Duodenal mucosa (tissue), 2 donors: ENCODE results near the gene FCMR.
"Not testable (repeated sequence)": the region's sequence is repeated elsewhere in the genome, so short reads cannot be mapped to it uniquely, and the experiment has no call there.

ENCODE experiments used
- H3K27ac ChIP-seq: one replicate; pipeline ENCODE4 v1.7.0; 2013; ENCODE audit warnings: low read depth, low read length
- H3K27me3 ChIP-seq, 2 donors: one replicate each; pipeline ENCODE4 v1.7.0; 2013; ENCODE audit warnings: low read length in 2 of 2, control low read depth in 1 of 2; ENCODE audit not compliant: insufficient read depth in 2 of 2, control insufficient read depth in 1 of 2
- H3K36me3 ChIP-seq, 2 donors: one replicate each; pipeline ENCODE4 v1.7.0; 2013; ENCODE audit warnings: low read length in 2 of 2, control low read depth in 1 of 2; ENCODE audit not compliant: insufficient read depth in 2 of 2, control insufficient read depth in 1 of 2
- H3K4me1 ChIP-seq, 2 donors: one replicate each; pipeline ENCODE4 v1.7.0; 2013; ENCODE audit warnings: low read length in 2 of 2, control low read depth in 1 of 2; ENCODE audit not compliant: insufficient read depth in 2 of 2, control insufficient read depth in 1 of 2
- H3K4me3 ChIP-seq, 2 donors: one replicate each; pipeline ENCODE4 v1.7.0; 2013; ENCODE audit warnings: low read length in 2 of 2, low read depth in 1 of 2
- H3K9ac ChIP-seq, 2 donors: one replicate each; pipeline ENCODE4 v1.7.0; 2013; ENCODE audit warnings: low read length in 2 of 2, low read depth in 1 of 2
- H3K9me3 ChIP-seq, 2 donors: one replicate each; pipeline ENCODE4 v1.7.0; 2013; ENCODE audit warnings: low read length in 2 of 2, control low read depth in 1 of 2; ENCODE audit not compliant: control insufficient read depth in 1 of 2

Gene FCMR

DNA sequence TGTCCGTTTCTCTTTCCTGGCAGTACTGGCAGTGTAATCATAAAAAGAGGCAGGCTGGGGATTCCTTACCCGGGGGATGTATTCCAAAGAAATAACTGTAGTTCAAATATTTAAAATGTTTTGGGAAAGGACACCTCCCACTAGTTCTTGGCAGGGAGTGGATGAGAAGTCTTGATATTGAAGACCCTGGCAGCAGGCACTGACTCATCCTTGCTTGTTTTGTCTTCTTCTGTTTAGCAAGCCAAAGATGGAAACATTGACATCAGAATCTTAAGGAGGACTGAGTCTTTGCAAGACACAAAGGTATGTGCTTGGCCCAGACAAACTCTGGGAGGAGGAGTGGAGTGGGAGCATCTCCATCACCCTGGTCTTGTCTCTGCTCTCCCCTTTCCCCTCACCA, 55.7 kb downstream of the FCMR start:
- no peaks in the 10 kb centered on the region for H3K4me1 ChIP-seq
- no peaks in the 10 kb centered on the region for H3K36me3 ChIP-seq
- H3K4me3 ChIP-seq: no peak overlapping the region
- peaks cover 4 to 7% of the 10 kb centered on the region in 2 donors for H3K27me3 ChIP-seq
- H3K9me3 ChIP-seq: no peaks in the 10 kb centered on the region
- no peak overlapping the region for H3K27ac ChIP-seq
- H3K9ac ChIP-seq: no peak overlapping the region

DNA sequence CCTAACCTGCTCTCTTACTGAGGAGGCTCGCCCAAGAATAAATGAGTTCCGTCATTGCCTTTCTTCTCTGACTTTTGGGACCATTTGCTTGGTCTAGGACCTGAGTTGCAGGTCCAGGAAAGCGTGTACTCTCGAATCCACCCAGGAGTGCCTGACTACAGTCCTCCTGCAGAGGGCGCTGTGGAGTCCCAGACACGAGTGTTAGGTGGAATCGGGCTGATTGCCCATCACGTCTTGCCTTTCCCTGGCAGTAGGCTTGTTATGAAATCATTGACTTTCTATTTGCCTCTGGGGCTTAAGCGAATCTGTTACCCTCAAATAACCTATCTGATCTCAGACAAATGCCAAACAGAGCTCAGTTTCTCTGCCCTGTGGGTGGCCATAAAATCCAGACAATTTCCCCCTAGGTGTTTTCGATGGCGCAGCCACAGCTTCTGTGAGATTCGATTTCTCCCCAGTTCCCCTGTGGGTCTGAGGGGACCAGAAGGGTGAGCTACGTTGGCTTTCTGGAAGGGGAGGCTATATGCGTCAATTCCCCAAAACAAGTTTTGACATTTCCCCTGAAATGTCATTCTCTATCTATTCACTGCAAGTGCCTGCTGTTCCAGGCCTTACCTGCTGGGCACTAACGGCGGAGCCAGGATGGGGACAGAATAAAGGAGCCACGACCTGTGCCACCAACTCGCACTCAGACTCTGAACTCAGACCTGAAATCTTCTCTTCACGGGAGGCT, 56.6 kb downstream of the FCMR start, which contains the start of gene IL20:
TSS of gene IL20 (plus strand) at position 685 of the 733 bp plus-strand sequence. CDS start 230 bp downstream, outside the sequence.
- H3K9ac ChIP-seq: no peak within 1 kb of the TSS
- no peaks in the 10 kb centered on the region for H3K4me1 ChIP-seq
- no peaks in the 10 kb centered on the region for H3K9me3 ChIP-seq
- no peaks in the 10 kb centered on the region for H3K36me3 ChIP-seq
- no peak within 1 kb of the TSS for H3K4me3 ChIP-seq
- H3K27ac ChIP-seq: no peak within 1 kb of the TSS
- H3K27me3 ChIP-seq: peaks cover 7 to 8% of the 10 kb centered on the region in 2 donors

DNA sequence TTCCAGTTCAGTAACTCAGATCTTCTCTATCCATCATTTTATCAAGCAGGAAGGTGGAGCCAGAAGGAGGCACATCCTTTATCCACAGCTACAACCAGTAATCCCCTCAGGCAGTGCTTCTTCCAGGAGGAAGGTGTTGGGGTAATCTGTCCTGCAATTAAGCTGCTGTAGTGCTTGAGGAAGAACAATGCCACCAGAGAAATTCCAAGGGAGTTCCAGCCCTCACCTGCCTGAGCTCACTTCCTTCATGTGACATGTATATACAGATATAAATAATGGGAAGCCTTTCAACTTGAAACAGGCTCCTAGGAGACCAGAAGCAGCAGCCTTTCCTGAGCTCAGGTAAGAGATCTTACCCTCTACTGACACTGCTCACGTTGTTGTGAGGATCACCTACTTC, 58.5 kb downstream of the FCMR start:
- no peak overlapping the region for H3K9ac ChIP-seq
- peaks cover 6 to 7% of the 10 kb centered on the region in 2 donors for H3K27me3 ChIP-seq
- no peaks in the 10 kb centered on the region for H3K9me3 ChIP-seq
- H3K4me3 ChIP-seq: no peak overlapping the region
- no peaks in the 10 kb centered on the region for H3K36me3 ChIP-seq
- H3K27ac ChIP-seq: no peak overlapping the region
- H3K4me1 ChIP-seq: no peaks in the 10 kb centered on the region

DNA sequence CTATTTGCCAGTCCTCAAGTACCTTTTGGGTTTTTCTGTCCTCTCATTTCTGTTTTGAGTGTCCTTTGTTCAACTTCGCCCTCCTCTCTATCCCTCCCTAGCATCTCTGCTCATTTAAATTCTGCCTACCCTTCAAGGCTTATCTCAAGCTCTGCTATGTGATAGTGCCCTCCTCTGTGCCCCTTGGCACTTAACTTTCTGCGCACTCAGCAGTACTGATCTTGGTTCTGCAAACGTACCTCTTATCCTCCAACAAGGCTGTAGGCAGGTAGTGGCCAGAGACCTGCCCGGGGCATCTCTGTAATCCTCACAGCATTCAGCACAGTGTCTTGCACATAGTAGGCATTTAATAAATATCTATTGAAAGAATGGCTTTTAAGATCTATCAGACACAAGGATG, 61.6 kb downstream of the FCMR start:
- no peak overlapping the region for H3K27ac ChIP-seq

DNA sequence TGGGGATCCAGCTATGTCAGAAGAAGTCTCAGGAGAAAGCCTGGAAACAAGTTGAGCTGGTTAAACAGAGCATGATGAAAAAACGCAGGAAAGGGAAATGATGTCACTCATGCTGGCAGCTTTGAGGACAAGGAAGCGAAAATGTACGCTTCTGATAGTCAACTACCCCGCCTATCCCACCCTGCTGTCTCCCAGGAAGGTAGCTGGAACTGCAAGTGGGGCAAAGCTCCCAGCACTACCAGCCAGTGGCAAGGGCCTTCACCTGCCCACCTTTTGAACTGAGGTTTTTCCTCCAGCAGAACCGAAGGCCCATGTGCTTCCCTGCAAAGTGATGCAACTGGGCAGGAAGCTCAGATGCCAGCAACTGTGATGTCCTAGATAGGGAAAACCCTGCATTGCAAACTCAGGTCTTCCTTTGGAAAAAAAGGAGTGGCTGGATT, 62.6 kb downstream of the FCMR start:
- Histone ChIP-seq H3K4me3 (no peak overlapping the region), H3K4me1 (no peaks in the 10 kb centered on the region), H3K27me3 (peaks cover 0 to 6% of the 10 kb centered on the region in 2 donors), H3K9me3 (no peaks in the 10 kb centered on the region), H3K27ac (no peak overlapping the region), H3K36me3 (no peaks in the 10 kb centered on the region), H3K9ac (no peak overlapping the region)

More for the DNA sequence above, 61.6 kb downstream of the FCMR start:
- H3K9ac ChIP-seq: no peak overlapping the region
- H3K27me3 ChIP-seq: peaks cover 3 to 6% of the 10 kb centered on the region in 2 donors
- no peaks in the 10 kb centered on the region for H3K4me1 ChIP-seq
- H3K9me3 ChIP-seq: no peaks in the 10 kb centered on the region
- H3K4me3 ChIP-seq: no peak overlapping the region
- no peaks in the 10 kb centered on the region for H3K36me3 ChIP-seq

DNA sequence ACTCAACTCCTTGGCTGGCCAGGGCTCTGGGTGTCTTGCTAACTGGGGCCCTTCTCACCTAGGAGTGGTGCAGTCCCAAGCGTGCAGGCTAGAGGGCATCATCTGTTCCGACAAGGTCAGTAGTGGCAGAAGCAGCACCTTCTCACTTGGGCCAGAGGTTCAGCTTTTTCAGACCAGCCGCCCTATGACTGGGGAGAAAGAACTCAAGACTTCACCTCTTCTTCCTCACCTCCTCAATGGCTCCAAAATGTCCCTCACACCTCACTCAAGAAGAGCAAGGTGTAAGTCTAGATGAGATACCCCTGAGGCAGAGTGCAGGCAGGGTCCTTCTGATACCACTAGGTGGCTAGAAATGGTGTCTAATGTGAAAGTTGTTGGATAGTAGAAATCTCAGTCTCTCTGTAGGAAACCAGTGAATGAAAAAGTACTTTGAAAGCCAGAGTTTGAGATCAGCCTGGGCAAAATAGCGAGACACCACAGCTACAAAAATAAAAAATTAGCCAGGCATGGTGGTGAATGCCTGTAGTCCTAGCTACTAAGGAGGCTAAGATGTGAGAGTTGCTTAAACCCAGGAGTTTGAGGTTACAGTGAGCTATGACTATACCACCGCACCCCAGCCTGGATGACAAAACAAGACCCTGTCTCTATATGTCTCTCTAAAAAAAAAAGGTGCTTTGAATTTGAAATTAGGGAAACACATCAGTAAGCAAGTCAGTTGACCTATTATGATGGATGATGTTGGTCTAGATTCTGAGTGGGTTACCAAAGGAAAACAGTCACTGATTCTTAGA, 64.9 kb downstream of the FCMR start:
- no peak overlapping the region for H3K9ac ChIP-seq
- H3K9me3 ChIP-seq: no peaks in the 10 kb centered on the region
- H3K27ac ChIP-seq: no peak overlapping the region
- H3K27me3 ChIP-seq: peaks cover 0 to 6% of the 10 kb centered on the region in 2 donors
- no peaks in the 10 kb centered on the region for H3K4me1 ChIP-seq
- H3K4me3 ChIP-seq: no peak overlapping the region
- no peaks in the 10 kb centered on the region for H3K36me3 ChIP-seq

DNA sequence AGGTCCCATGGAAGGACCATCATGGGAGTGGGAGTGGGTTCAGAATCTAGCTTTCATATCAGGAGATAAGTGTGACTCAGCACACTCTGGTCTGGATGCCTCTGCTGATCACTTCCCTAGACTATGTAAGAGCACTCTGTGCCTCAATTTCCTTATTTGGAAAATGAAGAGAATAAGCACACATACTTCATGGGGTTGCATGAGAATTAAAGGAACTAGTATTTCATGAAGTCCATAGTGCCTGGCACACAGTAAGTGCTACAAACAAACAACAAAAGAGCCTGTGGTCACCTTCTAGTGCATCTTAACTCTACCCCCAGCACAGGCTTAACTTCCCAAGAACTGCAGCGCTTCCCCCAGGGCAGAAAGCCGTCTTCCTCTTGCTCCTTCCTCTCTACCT, 65.9 kb downstream of the FCMR start:
- no peak overlapping the region for H3K27ac ChIP-seq

DNA sequence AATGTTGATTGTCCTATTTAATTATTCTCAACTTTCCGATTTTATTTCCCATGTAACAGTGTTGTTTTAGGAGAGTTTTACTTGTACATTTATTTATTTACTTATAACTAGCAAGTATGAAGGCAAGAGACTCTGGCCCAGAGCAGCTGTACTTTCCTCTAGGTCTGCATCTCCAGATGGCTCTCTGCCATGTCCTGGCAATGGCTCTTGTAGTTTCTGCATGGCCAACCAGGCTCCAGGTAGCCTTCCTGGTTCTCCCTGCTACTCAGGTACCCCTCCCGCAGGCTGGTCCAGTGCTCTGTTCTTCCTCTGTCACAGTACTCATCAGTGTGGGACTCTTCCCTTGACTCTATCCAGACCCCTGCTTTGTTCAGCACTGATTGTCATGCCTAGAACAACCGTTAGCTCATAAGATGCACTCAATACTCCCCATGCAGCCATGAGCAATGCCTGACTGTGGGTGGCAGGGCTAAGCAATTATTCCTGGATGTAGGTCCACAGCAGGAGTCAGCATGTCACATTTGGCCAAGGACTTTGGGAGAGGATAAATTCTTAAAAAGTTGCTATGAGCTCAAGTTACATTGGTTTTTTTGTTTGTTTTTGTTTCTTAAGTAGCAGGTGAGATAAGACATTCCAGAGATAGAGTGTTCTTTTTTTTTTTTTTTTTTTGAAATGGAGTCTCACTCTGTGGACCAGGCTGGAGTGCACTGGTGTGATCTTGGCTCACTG, 67.2 kb downstream of the FCMR start:
- Histone ChIP-seq H3K4me3 (no peak overlapping the region), H3K4me1 (no peaks in the 10 kb centered on the region), H3K9ac (no peak overlapping the region), H3K9me3 (no peaks in the 10 kb centered on the region), H3K27me3 (no peaks in the 10 kb centered on the region), H3K36me3 (no peaks in the 10 kb centered on the region), H3K27ac (no peak overlapping the region)

More for the DNA sequence above, 65.9 kb downstream of the FCMR start:
- Histone ChIP-seq H3K4me1 (no peaks in the 10 kb centered on the region), H3K9me3 (no peaks in the 10 kb centered on the region), H3K36me3 (no peaks in the 10 kb centered on the region), H3K4me3 (no peak overlapping the region), H3K27me3 (peaks cover 0 to 2% of the 10 kb centered on the region in 2 donors), H3K9ac (no peak overlapping the region)

DNA sequence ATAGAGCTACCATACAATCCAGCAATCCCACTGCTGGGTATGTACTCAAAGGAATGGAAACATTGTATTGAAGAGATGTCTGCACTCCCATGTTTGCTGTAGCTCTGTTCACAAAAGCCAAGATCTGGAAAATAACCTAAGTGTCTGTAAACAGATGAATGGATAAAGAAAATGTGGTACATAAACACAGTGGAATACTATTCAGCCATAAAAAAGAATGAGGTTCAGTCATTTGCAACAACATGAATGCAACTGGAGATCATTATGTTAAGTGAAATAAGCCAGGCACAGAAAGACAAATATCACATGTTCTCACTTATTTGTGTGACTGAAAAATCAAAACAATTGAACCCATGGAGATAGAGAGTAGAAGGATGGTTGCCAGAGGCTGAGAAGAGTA, 68.0 kb downstream of the FCMR start:
- H3K9ac ChIP-seq, H3K9me3 ChIP-seq, H3K4me1 ChIP-seq, H3K27me3 ChIP-seq, H3K4me3 ChIP-seq, H3K27ac ChIP-seq, H3K36me3 ChIP-seq: not testable (repeated sequence)
